ENCODE measurements around the gene SPON2. TPM values are rescaled to one million over a fixed set of nuclear protein-coding genes. Genes with fewer than 3 reads are reported as not detected.
A peak's percentile ranks its signal among the peaks of the same experiment; 100 is the strongest.

The SPON2 gene
- total RNA-seq, 1 donor from 2014 or later = 43.9 TPM

- intact Hi-C loops (cut with DNase I) = no loop called here
- Histone ChIP-seq H3K4me3 (no peak overlapping the region), H3K9me3 (no peaks in the 10 kb centered on the region), H3K36me3 (no peaks in the 10 kb centered on the region), H3K27me3 (no peaks in the 10 kb centered on the region), H3K27ac (peak overlapping the region; percentile 81), H3K4me1 (peaks cover 27% of the 10 kb centered on the region)
- no peak for TF ChIP-seq CTCF (IDR thresholded peaks at IDR 0.05)
- no peak for ATAC-seq
- peak; percentile 50 for DNase-seq
Observed at GRCh38 chr4:1193206-1194009, 21.0 kb upstream of the SPON2 start.

GRCh38 chr4:1192493-1193205 is 20.3 kb upstream of the SPON2 start:
- no peak for TF ChIP-seq CTCF (IDR thresholded peaks at IDR 0.05)
- Histone ChIP-seq H3K27me3 (no peaks in the 10 kb centered on the region), H3K4me3 (no peak overlapping the region), H3K27ac (peak overlapping the region; percentile 77), H3K36me3 (no peaks in the 10 kb centered on the region), H3K4me1 (peaks cover 27% of the 10 kb centered on the region), H3K9me3 (no peaks in the 10 kb centered on the region)
- DNase-seq (peak; percentile 60), ATAC-seq (peak; percentile 21)
- intact Hi-C loops (cut with DNase I) = no loop called here

- H3K4me3 ChIP-seq = no peak overlapping the region
- TF ChIP-seq CTCF (IDR thresholded peaks at IDR 0.05) = no peak
- DNase-seq (peak; percentile 78), ATAC-seq (peak; percentile 88)
- peaks cover 27% of the 10 kb centered on the region for H3K4me1 ChIP-seq
- H3K36me3 ChIP-seq = no peaks in the 10 kb centered on the region
- peak overlapping the region; percentile 77 for H3K27ac ChIP-seq
- H3K9me3 ChIP-seq = no peaks in the 10 kb centered on the region
- intact Hi-C loops (cut with DNase I) = no loop called here
- no peaks in the 10 kb centered on the region for H3K27me3 ChIP-seq
Observed at GRCh38 chr4:1192091-1192492, 19.7 kb upstream of the SPON2 start.

GRCh38 chr4:1191621-1192020 is 19.2 kb upstream of the SPON2 start:
- Histone ChIP-seq H3K27ac (peak overlapping the region; percentile 77), H3K36me3 (no peaks in the 10 kb centered on the region), H3K27me3 (no peaks in the 10 kb centered on the region), H3K4me1 (peaks cover 27% of the 10 kb centered on the region), H3K4me3 (no peak overlapping the region), H3K9me3 (no peaks in the 10 kb centered on the region)
- intact Hi-C loops (cut with DNase I) = no loop called here
- DNase-seq (peak; percentile 58), ATAC-seq (peak; percentile 3)
- no peak for TF ChIP-seq CTCF (IDR thresholded peaks at IDR 0.05)

GRCh38 chr4:1187182-1187581 is 14.8 kb upstream of the SPON2 start:
- Histone ChIP-seq H3K9me3 (no peaks in the 10 kb centered on the region), H3K4me1 (peaks cover 16% of the 10 kb centered on the region), H3K27me3 (no peaks in the 10 kb centered on the region), H3K27ac (no peak overlapping the region), H3K36me3 (no peaks in the 10 kb centered on the region), H3K4me3 (no peak overlapping the region)
- ATAC-seq (peak; percentile 27), DNase-seq (no peak)
- intact Hi-C loops (cut with DNase I) = no loop called here
- no peak for TF ChIP-seq CTCF (IDR thresholded peaks at IDR 0.05)

Data from upper lobe of right lung (tissue), 1 donor.